GM10266 (cell line): ENCODE results near the gene FILIP1L.

Experiments
- DNase-seq: peaks from one replicate; pipeline ENCODE4 v3.0.0; 2012; ENCODE audit errors: extremely low spot score
- TF ChIP-seq, protein P1 (sequence below): IDR thresholded peaks from 2 replicates; pipeline ENCODE4 v1.5.1; 2012; ENCODE audit warnings: mild to moderate bottlenecking, low read depth; ENCODE audit not compliant: control insufficient read depth, insufficient read depth; ENCODE audit errors: missing control alignments

The FILIP1L gene

DNA sequence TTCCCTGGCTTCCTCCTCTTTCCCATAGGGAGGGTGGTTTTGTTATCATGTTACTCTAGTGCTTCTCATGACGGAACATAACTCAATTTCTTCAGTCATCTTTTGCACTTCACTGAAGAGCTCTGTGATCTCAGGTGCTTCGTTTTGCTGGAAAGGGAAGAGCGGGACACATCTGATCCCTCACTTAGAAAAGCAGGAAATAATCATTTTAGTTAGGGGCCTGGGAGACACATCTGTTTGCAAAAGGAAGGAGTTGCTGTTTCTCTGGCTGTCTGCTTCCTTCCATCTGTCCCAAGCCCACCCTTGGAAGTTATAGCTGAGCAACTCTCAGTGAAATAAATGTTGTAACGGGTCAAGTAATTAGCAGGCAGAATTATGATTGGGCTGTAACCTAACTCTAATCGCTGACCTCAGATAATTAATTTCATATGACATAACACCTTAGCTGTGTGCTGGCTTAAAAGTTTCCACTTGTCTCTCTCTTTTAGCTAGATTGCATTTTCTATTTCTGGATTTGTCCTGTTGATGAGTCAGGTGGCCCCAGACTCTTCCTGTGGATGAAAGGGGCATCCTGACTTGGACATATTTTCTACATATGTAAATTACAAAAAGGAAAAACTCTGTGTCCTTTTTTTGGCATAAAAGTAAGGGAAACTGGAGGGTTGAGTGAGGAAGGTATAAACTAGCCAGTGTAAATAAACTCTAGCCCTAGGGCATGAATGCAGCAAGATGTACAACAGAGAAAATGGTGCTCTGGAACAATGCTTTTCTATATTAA, 11.0 kb upstream of the FILIP1L start:
- TF ChIP-seq, protein P1, sequence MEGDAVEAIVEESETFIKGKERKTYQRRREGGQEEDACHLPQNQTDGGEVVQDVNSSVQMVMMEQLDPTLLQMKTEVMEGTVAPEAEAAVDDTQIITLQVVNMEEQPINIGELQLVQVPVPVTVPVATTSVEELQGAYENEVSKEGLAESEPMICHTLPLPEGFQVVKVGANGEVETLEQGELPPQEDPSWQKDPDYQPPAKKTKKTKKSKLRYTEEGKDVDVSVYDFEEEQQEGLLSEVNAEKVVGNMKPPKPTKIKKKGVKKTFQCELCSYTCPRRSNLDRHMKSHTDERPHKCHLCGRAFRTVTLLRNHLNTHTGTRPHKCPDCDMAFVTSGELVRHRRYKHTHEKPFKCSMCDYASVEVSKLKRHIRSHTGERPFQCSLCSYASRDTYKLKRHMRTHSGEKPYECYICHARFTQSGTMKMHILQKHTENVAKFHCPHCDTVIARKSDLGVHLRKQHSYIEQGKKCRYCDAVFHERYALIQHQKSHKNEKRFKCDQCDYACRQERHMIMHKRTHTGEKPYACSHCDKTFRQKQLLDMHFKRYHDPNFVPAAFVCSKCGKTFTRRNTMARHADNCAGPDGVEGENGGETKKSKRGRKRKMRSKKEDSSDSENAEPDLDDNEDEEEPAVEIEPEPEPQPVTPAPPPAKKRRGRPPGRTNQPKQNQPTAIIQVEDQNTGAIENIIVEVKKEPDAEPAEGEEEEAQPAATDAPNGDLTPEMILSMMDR = no peak
- no peak for DNase-seq

DNA sequence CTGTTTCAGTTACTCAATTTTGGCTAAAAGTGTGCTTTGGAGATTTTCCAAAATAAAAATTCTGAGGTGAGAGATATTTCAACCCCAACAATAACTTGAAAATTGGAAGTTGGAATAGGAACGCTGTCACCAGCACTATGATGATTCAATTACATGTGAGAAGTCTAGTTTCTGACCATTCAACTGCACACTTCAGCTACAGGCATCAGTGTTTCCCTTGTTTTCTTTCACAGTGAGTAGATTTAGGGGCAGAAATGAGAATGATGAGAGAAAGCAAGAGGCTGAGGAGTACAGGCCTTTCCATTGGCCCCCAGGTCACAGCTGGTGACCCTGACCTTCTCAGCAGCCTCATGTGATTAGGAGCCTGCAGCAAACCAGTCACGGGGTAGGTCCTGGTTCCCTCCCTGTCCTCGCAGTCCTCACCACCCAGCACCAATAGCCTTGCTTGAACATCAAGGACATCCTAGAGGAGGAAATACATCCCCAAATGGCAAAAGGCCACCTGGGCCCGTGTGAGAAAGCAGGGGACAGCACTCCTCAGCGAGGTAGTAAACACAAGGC, 10.0 kb upstream of the FILIP1L start:
- TF ChIP-seq, protein P1 = no peak
- no peak for DNase-seq

DNA sequence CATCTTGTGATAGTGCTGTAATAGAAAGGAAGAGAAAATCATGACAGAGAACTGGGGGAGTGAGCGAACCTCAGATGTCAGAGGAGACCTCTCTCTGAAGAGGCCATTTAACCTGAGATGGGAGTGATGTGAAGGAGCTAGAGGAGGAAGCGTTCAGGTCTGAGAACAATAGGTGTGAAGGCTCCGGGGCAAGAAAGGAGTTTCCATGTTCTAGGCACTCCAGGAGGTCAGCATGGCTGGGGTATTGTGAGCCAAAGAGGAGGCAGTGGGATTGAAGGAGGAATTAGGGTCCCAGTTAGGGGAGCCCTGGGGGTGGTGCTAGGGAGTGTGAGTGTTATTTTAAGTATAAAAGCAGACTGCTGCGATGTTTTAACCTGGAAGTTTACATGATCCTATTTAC, 8.8 kb upstream of the FILIP1L start:
- DNase-seq = no peak

DNA sequence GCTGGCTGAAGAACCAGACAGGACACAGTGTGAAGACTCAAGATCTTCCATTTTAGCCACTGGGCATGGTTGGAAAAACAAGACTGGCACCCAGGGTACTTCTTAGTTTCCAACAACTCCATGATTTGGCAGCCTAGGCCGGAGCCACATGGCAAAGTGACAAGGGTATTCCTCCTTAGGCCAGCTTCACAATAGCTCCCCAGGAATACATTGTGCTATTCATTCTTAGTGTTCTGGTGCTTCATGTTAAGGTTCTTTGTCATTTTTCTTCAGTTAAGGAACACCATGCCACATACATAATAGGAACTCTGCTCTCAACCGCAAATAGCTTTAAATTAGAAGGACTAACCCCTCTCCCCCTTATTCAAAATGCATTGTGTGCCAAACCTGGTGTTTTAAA, 8.0 kb upstream of the FILIP1L start:
- TF ChIP-seq, protein P1 = no peak
- no peak for DNase-seq

More for the DNA sequence above, 8.8 kb upstream of the FILIP1L start:
- TF ChIP-seq, protein P1 = no peak

DNA sequence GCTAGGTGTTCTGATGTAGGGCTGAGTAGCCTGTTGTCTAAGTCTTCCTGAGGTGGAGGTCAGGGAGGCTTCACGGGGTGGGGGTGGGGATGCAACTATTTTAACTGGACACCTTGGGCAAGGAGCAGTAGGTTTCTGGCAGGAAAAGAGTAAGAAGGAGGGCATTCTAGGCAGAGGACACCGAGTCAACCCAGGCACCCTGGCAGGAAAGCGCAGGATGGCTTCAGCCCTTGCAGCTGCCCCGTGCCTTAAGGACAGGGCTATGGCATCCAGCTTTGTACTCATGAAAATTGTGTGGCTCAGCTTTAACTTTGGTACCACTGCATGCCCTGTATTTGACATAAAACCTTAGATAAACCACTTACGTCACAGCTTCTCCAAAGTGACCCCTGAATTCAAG, 6.4 kb upstream of the FILIP1L start:
- DNase-seq = no peak
- TF ChIP-seq, protein P1 = no peak

DNA sequence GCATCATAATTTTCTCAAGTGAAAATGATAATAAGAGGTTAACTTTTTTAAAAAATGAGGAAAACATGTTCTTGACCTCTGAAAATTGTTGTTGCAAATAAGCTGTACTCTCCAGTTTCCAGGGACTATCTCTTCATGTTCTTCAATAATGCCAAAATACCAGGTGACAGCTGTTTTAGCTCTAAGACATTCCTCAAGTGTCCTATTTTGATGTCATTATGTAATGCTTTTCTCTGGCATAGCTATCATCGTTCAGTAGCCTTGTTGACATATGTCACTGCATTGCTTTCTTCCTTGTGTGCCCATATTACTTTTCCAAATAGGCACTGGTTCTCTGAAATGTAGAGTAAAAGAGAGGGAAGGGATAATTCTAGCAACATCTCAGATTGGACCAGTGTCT, 5.7 kb upstream of the FILIP1L start:
- TF ChIP-seq, protein P1 = no peak
- no peak for DNase-seq

DNA sequence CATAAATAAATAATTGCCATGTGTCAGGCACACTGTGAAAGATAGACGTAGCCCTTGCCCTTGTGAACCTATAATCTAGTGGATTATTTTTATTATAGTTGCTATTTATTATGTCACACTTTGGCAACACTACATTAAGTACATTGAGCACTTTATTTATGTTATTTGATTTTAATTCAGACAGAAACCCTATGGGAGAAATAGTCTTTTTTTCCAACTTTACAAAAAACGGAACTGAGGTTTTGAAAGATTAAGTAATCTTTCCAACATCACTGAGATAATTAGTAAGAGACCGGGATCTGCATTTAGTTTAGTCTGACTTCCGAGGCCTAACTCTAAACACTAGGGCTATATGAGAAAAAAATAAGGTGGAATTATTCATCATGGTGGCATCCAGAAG, 2.8 kb upstream of the FILIP1L start:
- DNase-seq = no peak
- TF ChIP-seq, protein P1 = no peak
